Lower lobe of right lung (tissue), 2 donors: ENCODE data around the gene TAMALIN. TPM values are rescaled to one million over a fixed set of nuclear protein-coding genes. Genes with fewer than 3 reads are reported as not detected.

Source experiments
- ATAC-seq, 2 donors: fragments of 200-7000 bp; cut with Tn5 transposase; one replicate each; pipeline ENCODE4 v1.9.1; 2020 to 2022; ENCODE audit warnings: mild to moderate bottlenecking in 2 of 2, moderate library complexity in 2 of 2
- DNase-seq: peaks from one replicate; pipeline ENCODE4 v3.0.0-alpha.2; 2020
- H3K27ac ChIP-seq: fragments of 200-600 bp; one replicate; pipeline ENCODE4 v1.8.0; 2022
- H3K27me3 ChIP-seq: fragments of 200-600 bp; one replicate; pipeline ENCODE4 v1.8.0; 2022; ENCODE audit warnings: low read depth
- H3K36me3 ChIP-seq: fragments of 200-600 bp; one replicate; pipeline ENCODE4 v1.8.0; 2022; ENCODE audit warnings: mild to moderate bottlenecking
- H3K4me1 ChIP-seq: fragments of 200-600 bp; one replicate; pipeline ENCODE4 v1.8.0; 2022
- H3K4me3 ChIP-seq: fragments of 200-600 bp; one replicate; pipeline ENCODE4 v1.8.0; 2022; ENCODE audit warnings: mild to moderate bottlenecking
- H3K9me3 ChIP-seq: fragments of 200-600 bp; one replicate; pipeline ENCODE4 v1.8.0; 2022
- intact Hi-C: fragments of 100-400 bp; cut with DNase I; formaldehyde crosslinking; loops from one replicate; pipeline ENCODE4 v1.11.0; 2022
- total RNA-seq: library from RNA; stranded (reverse); fragmentation: NEBNext Ultra II Directional; extraction: Animal tissue kit (Norgen Biotek cat#: 25700); gene quantifications from one replicate; pipeline ENCODE4 v1.2.1, GENCODE V29; 2021
- TF ChIP-seq, protein P1 (sequence below): fragments of 200-600 bp; IDR thresholded peaks from one replicate; pipeline ENCODE4 v1.8.0; 2022; ENCODE audit warnings: antibody characterized with exemption, mild to moderate bottlenecking
- donor health status: DM: no; HTN: yes; CAD: no; lungs with severe emphysema.

Gene TAMALIN
- total RNA-seq, 1 donor from 2014 or later = 85.5 TPM

DNA sequence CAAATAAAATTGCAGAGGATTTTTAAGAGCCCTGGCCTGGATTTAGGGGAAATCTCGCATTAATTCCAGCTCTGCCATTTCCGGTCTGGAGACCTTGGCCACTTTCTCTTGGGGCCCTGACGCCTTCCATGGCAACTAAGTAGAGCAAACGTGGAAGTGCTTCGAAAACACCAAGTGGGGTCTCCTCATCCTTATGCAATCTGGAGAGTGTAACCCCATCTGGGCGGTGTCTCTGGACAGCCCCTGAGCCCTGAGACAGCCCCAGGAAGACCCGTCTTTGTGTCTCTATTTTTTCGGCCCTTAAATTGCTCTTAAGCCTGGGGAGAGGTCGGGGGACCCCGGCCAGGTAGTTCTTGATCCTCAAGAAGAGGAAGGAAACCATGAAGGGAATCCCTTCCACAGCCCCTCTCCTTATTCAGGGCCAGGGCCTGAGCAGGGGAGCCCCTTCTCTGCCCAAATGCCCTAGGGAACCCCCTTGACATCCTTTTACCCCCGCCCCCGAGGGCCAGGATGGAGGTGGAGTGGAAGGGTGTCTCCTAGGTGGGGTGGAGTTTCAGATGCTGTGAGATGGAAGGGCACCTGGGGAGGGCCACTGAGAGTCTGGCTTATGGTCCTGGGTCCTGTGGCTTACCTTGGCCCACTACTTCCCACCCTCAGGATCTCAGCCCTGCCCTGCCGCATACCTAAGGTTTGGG, 26.8 kb downstream of the TAMALIN start:
- TF ChIP-seq, protein P1, sequence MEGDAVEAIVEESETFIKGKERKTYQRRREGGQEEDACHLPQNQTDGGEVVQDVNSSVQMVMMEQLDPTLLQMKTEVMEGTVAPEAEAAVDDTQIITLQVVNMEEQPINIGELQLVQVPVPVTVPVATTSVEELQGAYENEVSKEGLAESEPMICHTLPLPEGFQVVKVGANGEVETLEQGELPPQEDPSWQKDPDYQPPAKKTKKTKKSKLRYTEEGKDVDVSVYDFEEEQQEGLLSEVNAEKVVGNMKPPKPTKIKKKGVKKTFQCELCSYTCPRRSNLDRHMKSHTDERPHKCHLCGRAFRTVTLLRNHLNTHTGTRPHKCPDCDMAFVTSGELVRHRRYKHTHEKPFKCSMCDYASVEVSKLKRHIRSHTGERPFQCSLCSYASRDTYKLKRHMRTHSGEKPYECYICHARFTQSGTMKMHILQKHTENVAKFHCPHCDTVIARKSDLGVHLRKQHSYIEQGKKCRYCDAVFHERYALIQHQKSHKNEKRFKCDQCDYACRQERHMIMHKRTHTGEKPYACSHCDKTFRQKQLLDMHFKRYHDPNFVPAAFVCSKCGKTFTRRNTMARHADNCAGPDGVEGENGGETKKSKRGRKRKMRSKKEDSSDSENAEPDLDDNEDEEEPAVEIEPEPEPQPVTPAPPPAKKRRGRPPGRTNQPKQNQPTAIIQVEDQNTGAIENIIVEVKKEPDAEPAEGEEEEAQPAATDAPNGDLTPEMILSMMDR = no peak
- Histone ChIP-seq H3K9me3 (no peaks in the 10 kb centered on the region), H3K4me1 (peaks cover 44% of the 10 kb centered on the region), H3K27ac (peak overlapping the region; percentile 95), H3K4me3 (peak overlapping the region; percentile 49), H3K27me3 (no peaks in the 10 kb centered on the region), H3K36me3 (no peaks in the 10 kb centered on the region)
- intact Hi-C loops = no loop called here
- DNase-seq = no peak
- ATAC-seq = peak in 1 of 2 donors; percentile 0

DNA sequence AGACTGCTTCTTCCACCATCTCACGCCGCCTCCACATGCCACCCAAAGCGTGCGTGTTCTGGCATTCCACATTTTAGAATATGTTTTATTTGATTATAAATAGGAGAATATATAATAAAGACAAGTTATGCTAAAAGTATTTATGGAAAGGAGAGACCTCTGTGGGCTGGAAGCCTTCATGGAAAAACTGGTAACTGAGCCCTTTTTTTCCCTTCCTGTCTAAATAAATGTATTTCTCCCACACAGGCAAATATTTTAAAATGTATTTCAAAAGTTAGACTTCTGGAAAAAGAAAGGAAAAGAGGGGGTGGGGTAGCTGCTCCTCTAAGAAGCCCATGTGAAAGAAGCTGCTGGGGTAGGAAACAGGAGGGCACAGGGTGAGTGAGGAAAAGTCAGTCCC, 28.4 kb downstream of the TAMALIN start:
- Histone ChIP-seq H3K4me3 (no peak overlapping the region), H3K9me3 (no peaks in the 10 kb centered on the region), H3K27ac (no peak overlapping the region), H3K27me3 (no peaks in the 10 kb centered on the region), H3K36me3 (no peaks in the 10 kb centered on the region), H3K4me1 (peaks cover 50% of the 10 kb centered on the region)
- DNase-seq (no peak), ATAC-seq (no peak)
- intact Hi-C loops = no loop called here
- TF ChIP-seq, protein P1 = no peak

DNA sequence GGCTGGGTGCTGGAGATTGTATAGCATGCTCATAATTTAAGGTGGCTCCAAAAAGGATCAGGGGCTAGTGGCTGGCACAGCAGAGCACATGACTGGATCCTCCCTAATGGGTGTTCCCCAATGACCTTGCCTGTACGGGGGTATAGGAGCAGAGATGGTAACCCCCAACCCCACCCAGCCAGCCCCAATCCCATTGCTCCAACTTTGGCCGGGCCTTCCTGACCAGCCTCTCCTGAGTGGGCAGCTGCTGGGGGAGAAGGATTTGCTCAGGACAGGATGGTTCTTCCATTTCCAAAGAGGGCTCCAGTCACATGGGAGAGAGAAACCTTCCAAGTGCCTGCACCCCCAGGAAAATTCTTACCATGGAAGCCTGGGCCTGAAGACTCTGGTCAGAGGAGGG, 29.2 kb downstream of the TAMALIN start:
- Histone ChIP-seq H3K27me3 (no peaks in the 10 kb centered on the region), H3K27ac (peak overlapping the region; percentile 89), H3K36me3 (no peaks in the 10 kb centered on the region), H3K9me3 (no peaks in the 10 kb centered on the region), H3K4me1 (peaks cover 50% of the 10 kb centered on the region), H3K4me3 (no peak overlapping the region)
- TF ChIP-seq, protein P1 = no peak
- intact Hi-C loops = no loop called here
- no peak for DNase-seq
- ATAC-seq = no peak

DNA sequence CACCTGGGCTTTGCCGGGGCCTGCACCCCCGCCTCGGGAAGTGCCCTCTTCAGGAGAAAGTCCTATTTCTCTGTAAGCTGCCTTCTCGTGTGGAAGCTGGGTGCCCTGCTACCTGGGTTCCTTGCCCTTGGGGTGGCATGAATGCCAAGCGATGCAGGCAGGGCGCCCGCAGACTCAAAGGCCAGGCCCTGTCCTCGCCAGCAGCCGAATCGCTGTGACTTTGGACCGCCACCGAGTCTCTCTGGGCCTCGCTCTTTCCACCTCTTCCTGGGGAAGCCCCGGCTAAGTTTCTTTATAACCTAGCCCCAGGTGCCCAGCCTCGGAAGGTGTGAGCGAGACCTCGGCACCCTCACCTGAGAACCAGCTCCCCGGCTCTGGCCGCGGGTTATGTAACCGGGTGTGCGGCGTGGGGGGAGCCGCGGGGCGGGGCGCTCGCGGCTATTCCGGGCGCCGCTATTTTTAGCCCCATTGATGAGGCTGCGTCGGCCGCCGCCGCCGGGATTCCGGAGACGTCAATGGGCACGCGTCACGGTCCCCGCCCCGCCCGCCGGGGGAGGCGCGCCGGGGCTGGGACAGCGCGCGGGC, 29.9 kb downstream of the TAMALIN start:
- Histone ChIP-seq H3K27me3 (no peaks in the 10 kb centered on the region), H3K4me3 (peak overlapping the region; percentile 49), H3K36me3 (no peaks in the 10 kb centered on the region), H3K27ac (peak overlapping the region; percentile 89), H3K9me3 (no peaks in the 10 kb centered on the region), H3K4me1 (peaks cover 54% of the 10 kb centered on the region)
- ATAC-seq (peak; percentile 80 to 81), DNase-seq (peak; percentile 92)
- intact Hi-C loops = no loop called here
- TF ChIP-seq, protein P1 = no peak

DNA sequence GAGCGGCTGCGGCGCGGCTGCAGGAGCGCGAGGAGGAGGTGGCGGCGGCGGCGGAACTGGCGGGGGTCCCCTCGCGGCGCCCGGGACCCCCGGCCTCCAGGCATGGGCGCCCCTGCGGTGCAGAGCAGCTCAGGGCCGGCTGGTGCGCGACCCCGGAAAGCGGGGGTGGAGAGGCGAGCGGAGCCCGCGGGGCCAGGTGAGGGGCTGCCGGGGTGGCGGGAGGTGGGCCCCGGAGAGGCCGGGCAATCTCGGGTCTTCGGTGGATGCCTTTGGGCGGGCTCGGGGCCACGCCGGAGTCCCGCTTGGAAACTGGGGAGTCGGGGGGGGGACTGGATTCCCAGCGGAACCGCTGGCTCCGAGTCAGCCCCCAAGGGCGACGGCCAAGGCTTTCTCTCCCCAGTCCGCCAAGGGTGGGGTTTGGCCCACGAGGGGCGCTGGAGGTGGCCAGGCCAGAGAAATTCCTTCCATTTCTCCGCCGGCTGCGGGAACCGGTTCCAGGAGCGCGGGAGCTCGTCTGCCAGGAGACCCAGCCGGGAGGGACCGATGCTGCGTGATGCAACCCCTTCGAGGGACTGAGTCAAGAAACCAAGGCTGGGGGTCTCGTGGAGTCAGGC, 30.6 kb downstream of the TAMALIN start:
- H3K4me1 ChIP-seq = peaks cover 52% of the 10 kb centered on the region
- no peaks in the 10 kb centered on the region for H3K36me3 ChIP-seq
- ATAC-seq = peak in 1 of 2 donors; percentile 0
- H3K9me3 ChIP-seq = no peaks in the 10 kb centered on the region
- peak overlapping the region; percentile 85 for H3K27ac ChIP-seq
- no peaks in the 10 kb centered on the region for H3K27me3 ChIP-seq
- DNase-seq = peak; percentile 66
- TF ChIP-seq, protein P1 = no peak
- H3K4me3 ChIP-seq = peak overlapping the region; percentile 65
- intact Hi-C loops = no loop called here
